Astrocyte (in vitro differentiated cells and primary cell): Measurements from ENCODE around the gene PLD2.

Experiments used
- EZH2 ChIP-seq: IDR thresholded peaks from 2 replicates; pipeline ENCODE4 v1.6.1; 2012; ENCODE audit warnings: mild to moderate bottlenecking, low read length, inconsistent platforms; ENCODE audit not compliant: insufficient read depth
- TF ChIP-seq, protein P1 (sequence below): IDR thresholded peaks from 2 replicates; pipeline ENCODE4 v1.5.1; 2011; ENCODE audit warnings: low read depth, mild to moderate bottlenecking, inconsistent platforms, low read length, moderate library complexity; ENCODE audit not compliant: insufficient read depth

DNA sequence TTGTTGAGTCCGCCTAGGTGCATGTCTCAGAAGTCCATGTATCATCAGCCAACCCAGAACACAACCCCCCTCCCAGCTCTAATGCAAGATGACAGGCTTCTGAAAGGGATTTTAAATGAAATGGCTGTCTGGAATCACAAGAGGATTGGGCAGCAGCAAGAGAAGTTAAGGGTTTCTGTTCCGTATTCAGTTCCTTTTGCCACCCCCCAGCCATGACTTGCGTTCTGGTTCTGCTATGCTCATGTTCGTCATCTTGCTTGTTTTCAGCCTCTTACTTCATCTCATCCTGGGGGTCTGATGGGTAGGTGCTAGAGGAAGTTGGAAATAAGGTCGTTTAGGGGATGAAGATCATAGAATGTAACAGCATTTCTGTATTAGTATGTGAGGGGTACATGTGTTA is 38.2 kb downstream of the PLD2 start:
- TF ChIP-seq, protein P1, sequence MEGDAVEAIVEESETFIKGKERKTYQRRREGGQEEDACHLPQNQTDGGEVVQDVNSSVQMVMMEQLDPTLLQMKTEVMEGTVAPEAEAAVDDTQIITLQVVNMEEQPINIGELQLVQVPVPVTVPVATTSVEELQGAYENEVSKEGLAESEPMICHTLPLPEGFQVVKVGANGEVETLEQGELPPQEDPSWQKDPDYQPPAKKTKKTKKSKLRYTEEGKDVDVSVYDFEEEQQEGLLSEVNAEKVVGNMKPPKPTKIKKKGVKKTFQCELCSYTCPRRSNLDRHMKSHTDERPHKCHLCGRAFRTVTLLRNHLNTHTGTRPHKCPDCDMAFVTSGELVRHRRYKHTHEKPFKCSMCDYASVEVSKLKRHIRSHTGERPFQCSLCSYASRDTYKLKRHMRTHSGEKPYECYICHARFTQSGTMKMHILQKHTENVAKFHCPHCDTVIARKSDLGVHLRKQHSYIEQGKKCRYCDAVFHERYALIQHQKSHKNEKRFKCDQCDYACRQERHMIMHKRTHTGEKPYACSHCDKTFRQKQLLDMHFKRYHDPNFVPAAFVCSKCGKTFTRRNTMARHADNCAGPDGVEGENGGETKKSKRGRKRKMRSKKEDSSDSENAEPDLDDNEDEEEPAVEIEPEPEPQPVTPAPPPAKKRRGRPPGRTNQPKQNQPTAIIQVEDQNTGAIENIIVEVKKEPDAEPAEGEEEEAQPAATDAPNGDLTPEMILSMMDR: no peak
- no peak for TF ChIP-seq EZH2
